ENCODE data around the gene C22orf23.

C22orf23 gene

DNA sequence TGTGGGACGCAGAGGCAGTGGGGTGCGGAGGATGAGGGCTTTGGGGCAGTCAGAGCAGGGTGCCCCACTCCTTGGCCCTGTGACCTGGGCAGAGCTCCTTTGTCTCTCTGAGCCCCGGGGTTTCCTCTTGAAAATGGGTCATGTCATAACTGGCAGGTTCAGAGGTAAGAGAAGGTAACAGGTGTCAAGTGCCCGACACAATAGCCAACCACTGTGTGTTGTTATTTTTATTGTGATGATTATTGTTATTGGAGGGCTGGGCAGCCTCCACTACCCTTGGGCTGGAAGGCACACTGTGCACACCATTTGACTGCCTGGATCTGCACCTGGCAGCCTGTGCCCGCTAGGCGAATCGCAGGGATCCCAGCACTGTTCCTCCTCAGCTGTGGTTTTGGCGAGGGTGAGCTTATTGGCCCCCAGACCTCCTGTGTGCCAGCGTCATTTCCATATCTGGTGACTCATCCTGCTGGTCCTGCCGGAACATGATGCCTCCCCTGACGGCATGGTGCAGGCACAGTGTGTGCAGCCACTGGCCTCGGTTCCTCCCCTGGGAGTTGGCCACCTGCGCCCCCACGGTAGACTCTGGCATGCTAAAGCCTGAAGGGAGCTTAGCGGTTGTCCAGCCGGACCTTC is 46.4 kb upstream of the C22orf23 start (continued):
- TF ChIP-seq, protein P1, sequence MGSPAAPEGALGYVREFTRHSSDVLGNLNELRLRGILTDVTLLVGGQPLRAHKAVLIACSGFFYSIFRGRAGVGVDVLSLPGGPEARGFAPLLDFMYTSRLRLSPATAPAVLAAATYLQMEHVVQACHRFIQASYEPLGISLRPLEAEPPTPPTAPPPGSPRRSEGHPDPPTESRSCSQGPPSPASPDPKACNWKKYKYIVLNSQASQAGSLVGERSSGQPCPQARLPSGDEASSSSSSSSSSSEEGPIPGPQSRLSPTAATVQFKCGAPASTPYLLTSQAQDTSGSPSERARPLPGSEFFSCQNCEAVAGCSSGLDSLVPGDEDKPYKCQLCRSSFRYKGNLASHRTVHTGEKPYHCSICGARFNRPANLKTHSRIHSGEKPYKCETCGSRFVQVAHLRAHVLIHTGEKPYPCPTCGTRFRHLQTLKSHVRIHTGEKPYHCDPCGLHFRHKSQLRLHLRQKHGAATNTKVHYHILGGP (tag by site-specific recombination; IDR thresholded peaks at IDR 0.05), result no peak
- no peak for TF ChIP-seq KLF8 (tag by site-specific recombination; IDR thresholded peaks at IDR 0.05)
- no peak for TF ChIP-seq ZNF169 (tag by site-specific recombination; IDR thresholded peaks at IDR 0.05)
- peak; percentile 85 for TF ChIP-seq ZNF24 (tag by site-specific recombination; IDR thresholded peaks at IDR 0.05)
- no peak; the same call in 1 of the 2 replicates for TF ChIP-seq ZNF324 (tag by site-specific recombination; IDR thresholded peaks at IDR 0.05)
- peak; percentile 57 for TF ChIP-seq WT1 (tag by site-specific recombination; IDR thresholded peaks at IDR 0.05)
- no peak for TF ChIP-seq ZNF404 (tag by site-specific recombination; IDR thresholded peaks at IDR 0.05)
- no peak for TF ChIP-seq ZNF16 (tag by site-specific recombination; IDR thresholded peaks at IDR 0.05; ENCODE audit: low read depth)
- no peak for TF ChIP-seq HOXC10 (CRISPR knock-in tag; IDR thresholded peaks at IDR 0.05)
- no peak for TF ChIP-seq ZNF350 (tag by site-specific recombination; IDR thresholded peaks at IDR 0.05)
- TF ChIP-seq, protein P2, sequence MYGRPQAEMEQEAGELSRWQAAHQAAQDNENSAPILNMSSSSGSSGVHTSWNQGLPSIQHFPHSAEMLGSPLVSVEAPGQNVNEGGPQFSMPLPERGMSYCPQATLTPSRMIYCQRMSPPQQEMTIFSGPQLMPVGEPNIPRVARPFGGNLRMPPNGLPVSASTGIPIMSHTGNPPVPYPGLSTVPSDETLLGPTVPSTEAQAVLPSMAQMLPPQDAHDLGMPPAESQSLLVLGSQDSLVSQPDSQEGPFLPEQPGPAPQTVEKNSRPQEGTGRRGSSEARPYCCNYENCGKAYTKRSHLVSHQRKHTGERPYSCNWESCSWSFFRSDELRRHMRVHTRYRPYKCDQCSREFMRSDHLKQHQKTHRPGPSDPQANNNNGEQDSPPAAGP (tag by site-specific recombination; IDR thresholded peaks at IDR 0.05), result peak; percentile 54
- TF ChIP-seq ZNF768 (tag by site-specific recombination; IDR thresholded peaks at IDR 0.05), result no peak
- TF ChIP-seq, protein P3, sequence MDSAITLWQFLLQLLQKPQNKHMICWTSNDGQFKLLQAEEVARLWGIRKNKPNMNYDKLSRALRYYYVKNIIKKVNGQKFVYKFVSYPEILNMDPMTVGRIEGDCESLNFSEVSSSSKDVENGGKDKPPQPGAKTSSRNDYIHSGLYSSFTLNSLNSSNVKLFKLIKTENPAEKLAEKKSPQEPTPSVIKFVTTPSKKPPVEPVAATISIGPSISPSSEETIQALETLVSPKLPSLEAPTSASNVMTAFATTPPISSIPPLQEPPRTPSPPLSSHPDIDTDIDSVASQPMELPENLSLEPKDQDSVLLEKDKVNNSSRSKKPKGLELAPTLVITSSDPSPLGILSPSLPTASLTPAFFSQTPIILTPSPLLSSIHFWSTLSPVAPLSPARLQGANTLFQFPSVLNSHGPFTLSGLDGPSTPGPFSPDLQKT (IDR thresholded peaks at IDR 0.05; ENCODE audit: borderline replicate concordance, low read depth, low read length), result no peak
- no peak for TF ChIP-seq ZNF596 (tag by site-specific recombination; IDR thresholded peaks at IDR 0.05)
- no peak for TF ChIP-seq ZNF501 (tag by site-specific recombination; IDR thresholded peaks at IDR 0.05)
- no peak for TF ChIP-seq ZBTB20 (tag by site-specific recombination; IDR thresholded peaks at IDR 0.05)
- TF ChIP-seq ZNF585B (tag by site-specific recombination; IDR thresholded peaks at IDR 0.05), result no peak
- TF ChIP-seq, protein P4, sequence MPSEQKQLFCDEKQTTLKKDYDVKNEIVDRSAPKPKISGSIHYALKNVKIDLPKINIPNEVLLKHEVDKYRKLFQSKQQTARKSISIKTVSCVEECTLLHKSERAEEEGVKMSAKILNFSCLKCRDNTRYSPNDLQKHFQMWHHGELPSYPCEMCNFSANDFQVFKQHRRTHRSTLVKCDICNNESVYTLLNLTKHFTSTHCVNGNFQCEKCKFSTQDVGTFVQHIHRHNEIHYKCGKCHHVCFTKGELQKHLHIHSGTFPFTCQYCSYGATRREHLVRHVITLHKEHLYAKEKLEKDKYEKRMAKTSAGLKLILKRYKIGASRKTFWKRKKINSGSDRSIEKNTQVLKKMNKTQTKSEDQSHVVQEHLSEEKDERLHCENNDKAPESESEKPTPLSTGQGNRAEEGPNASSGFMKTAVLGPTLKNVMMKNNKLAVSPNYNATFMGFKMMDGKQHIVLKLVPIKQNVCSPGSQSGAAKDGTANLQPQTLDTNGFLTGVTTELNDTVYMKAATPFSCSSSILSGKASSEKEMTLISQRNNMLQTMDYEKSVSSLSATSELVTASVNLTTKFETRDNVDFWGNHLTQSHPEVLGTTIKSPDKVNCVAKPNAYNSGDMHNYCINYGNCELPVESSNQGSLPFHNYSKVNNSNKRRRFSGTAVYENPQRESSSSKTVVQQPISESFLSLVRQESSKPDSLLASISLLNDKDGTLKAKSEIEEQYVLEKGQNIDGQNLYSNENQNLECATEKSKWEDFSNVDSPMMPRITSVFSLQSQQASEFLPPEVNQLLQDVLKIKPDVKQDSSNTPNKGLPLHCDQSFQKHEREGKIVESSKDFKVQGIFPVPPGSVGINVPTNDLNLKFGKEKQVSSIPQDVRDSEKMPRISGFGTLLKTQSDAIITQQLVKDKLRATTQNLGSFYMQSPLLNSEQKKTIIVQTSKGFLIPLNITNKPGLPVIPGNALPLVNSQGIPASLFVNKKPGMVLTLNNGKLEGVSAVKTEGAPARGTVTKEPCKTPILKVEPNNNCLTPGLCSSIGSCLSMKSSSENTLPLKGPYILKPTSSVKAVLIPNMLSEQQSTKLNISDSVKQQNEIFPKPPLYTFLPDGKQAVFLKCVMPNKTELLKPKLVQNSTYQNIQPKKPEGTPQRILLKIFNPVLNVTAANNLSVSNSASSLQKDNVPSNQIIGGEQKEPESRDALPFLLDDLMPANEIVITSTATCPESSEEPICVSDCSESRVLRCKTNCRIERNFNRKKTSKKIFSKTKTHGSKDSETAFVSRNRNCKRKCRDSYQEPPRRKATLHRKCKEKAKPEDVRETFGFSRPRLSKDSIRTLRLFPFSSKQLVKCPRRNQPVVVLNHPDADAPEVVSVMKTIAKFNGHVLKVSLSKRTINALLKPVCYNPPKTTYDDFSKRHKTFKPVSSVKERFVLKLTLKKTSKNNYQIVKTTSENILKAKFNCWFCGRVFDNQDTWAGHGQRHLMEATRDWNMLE (tag by site-specific recombination; conservative IDR thresholded peaks at IDR 0.05; ENCODE audit: low read depth), result no peak
- no peak for TF ChIP-seq ZXDB (tag by site-specific recombination; IDR thresholded peaks at IDR 0.05)
- TF ChIP-seq TCF7L2 (IDR thresholded peaks at IDR 0.05; ENCODE audit: borderline replicate concordance, low read depth, low read length), result no peak
- TF ChIP-seq, protein P5, sequence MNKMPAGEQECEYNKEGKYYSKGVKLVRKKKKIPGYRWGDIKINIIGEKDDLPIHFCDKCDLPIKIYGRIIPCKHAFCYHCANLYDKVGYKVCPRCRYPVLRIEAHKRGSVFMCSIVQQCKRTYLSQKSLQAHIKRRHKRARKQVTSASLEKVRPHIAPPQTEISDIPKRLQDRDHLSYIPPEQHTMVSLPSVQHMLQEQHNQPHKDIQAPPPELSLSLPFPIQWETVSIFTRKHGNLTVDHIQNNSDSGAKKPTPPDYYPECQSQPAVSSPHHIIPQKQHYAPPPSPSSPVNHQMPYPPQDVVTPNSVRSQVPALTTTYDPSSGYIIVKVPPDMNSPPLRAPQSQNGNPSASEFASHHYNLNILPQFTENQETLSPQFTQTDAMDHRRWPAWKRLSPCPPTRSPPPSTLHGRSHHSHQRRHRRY (tag by site-specific recombination; IDR thresholded peaks at IDR 0.05), result no peak
- TF ChIP-seq GLI2 (tag by site-specific recombination; IDR thresholded peaks at IDR 0.05; ENCODE audit: borderline replicate concordance, low read depth), result no peak
- TF ChIP-seq, protein P6, sequence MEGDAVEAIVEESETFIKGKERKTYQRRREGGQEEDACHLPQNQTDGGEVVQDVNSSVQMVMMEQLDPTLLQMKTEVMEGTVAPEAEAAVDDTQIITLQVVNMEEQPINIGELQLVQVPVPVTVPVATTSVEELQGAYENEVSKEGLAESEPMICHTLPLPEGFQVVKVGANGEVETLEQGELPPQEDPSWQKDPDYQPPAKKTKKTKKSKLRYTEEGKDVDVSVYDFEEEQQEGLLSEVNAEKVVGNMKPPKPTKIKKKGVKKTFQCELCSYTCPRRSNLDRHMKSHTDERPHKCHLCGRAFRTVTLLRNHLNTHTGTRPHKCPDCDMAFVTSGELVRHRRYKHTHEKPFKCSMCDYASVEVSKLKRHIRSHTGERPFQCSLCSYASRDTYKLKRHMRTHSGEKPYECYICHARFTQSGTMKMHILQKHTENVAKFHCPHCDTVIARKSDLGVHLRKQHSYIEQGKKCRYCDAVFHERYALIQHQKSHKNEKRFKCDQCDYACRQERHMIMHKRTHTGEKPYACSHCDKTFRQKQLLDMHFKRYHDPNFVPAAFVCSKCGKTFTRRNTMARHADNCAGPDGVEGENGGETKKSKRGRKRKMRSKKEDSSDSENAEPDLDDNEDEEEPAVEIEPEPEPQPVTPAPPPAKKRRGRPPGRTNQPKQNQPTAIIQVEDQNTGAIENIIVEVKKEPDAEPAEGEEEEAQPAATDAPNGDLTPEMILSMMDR (tag by site-specific recombination; IDR thresholded peaks at IDR 0.05), result no peak
- no peak for TF ChIP-seq ZNF777 (tag by site-specific recombination; IDR thresholded peaks at IDR 0.05; ENCODE audit: borderline replicate concordance)
- TF ChIP-seq, protein P7, sequence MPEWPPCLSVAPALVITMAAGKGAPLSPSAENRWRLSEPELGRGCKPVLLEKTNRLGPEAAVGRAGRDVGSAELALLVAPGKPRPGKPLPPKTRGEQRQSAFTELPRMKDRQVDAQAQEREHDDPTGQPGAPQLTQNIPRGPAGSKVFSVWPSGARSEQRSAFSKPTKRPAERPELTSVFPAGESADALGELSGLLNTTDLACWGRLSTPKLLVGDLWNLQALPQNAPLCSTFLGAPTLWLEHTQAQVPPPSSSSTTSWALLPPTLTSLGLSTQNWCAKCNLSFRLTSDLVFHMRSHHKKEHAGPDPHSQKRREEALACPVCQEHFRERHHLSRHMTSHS (tag by site-specific recombination; IDR thresholded peaks at IDR 0.05), result no peak
- TF ChIP-seq ZNF184 (tag by site-specific recombination; IDR thresholded peaks at IDR 0.05), result 0 out of 2 replicates have a peak, but pooled peaks have one; percentile 14
- TF ChIP-seq ZNF626 (tag by site-specific recombination; IDR thresholded peaks at IDR 0.05), result no peak
- no peak for TF ChIP-seq ZNF555 (tag by site-specific recombination; conservative IDR thresholded peaks at IDR 0.05)
- no peak for TF ChIP-seq ZNF132 (tag by site-specific recombination; IDR thresholded peaks at IDR 0.05; ENCODE audit: borderline replicate concordance)
